Measurements from ENCODE around the gene UBA3. TPM values are rescaled to one million over a fixed set of nuclear protein-coding genes. Genes with fewer than 3 reads are reported as not detected.

UBA3 gene
- total RNA-seq, 1 experiment from 2014 or later = 47.1 TPM

- no peaks in the 10 kb centered on the region for H3K36me3 ChIP-seq (ENCODE audit: control insufficient read depth, insufficient read depth, low read length)
- ChIA-PET POLR2A (no interaction called here), CTCF (no interaction called here)
- H3K27ac ChIP-seq (ENCODE audit: low read length) = no peak overlapping the region
- TF ChIP-seq CTCF (IDR thresholded peaks at IDR 0.05) (no peak), TCF7L2 (IDR thresholded peaks at IDR 0.05; ENCODE audit: low read depth, low read length) (no peak), SIN3A (IDR thresholded peaks at IDR 0.05; ENCODE audit: borderline replicate concordance, insufficient read depth, low read depth, low read length) (no peak), REST (IDR thresholded peaks at IDR 0.05; ENCODE audit: insufficient read depth in 1 of 2, low read depth in 2 of 2, low read length in 1 of 2) (no peak), POLR2AphosphoS5 (IDR thresholded peaks at IDR 0.05; ENCODE audit: low read depth, low read length) (no peak)
- H3K9me3 ChIP-seq (ENCODE audit: control insufficient read depth, insufficient read depth, low read depth, low read length) = no peaks in the 10 kb centered on the region
- no peak for DNase-seq (ENCODE audit: low read depth, low spot score)
- intact Hi-C loops (cut with micrococcal nuclease; ENCODE audit: unreplicated experiment) (loop anchor here (10.0 kb wide), 2 partner anchors 296 to 816 kb away; no protein-coding TSS in a partner anchor), in situ Hi-C loops (cut with HindIII; ENCODE audit: low pct_unique_long_range_greater_than_20kb, low sequenced_read_pairs) (no loop called here)
- no peaks in the 10 kb centered on the region for H3K27me3 ChIP-seq (ENCODE audit: control insufficient read depth, insufficient read depth, low read length)
- no peak for ATAC-seq
- BruUV-seq (replicated peaks) = no TSS peak
- no peak overlapping the region for H3K4me3 ChIP-seq (ENCODE audit: low read depth in 2 of 2, low read length in 2 of 2)
- no peaks in the 10 kb centered on the region for H3K4me1 ChIP-seq (ENCODE audit: control insufficient read depth, insufficient read depth, low read length)
Measured at GRCh38 chr3:69128509-69128908, 48.3 kb upstream of the UBA3 start.

- Histone ChIP-seq H3K36me3 (ENCODE audit: control insufficient read depth, insufficient read depth, low read length) (no peaks in the 10 kb centered on the region), H3K27me3 (ENCODE audit: control insufficient read depth, insufficient read depth, low read length) (no peaks in the 10 kb centered on the region), H3K4me1 (ENCODE audit: control insufficient read depth, insufficient read depth, low read length) (no peaks in the 10 kb centered on the region), H3K27ac (ENCODE audit: low read length) (no peak overlapping the region), H3K9me3 (ENCODE audit: control insufficient read depth, insufficient read depth, low read depth, low read length) (no peaks in the 10 kb centered on the region), H3K4me3 (ENCODE audit: low read depth in 2 of 2, low read length in 2 of 2) (no peak overlapping the region)
- ChIA-PET CTCF (no interaction called here), POLR2A (no interaction called here)
- BruUV-seq (replicated peaks) = no TSS peak
- in situ Hi-C loops (cut with HindIII; ENCODE audit: low pct_unique_long_range_greater_than_20kb, low sequenced_read_pairs) (no loop called here), intact Hi-C loops (cut with micrococcal nuclease; ENCODE audit: unreplicated experiment) (loop anchor here (10.0 kb wide), 2 partner anchors 298 to 818 kb away; no protein-coding TSS in a partner anchor)
- no peak for TF ChIP-seq CTCF (IDR thresholded peaks at IDR 0.05)
- TF ChIP-seq REST (IDR thresholded peaks at IDR 0.05; ENCODE audit: insufficient read depth in 1 of 2, low read depth in 2 of 2, low read length in 1 of 2) = no peak
- TF ChIP-seq POLR2AphosphoS5 (IDR thresholded peaks at IDR 0.05; ENCODE audit: low read depth, low read length) = no peak
- no peak for TF ChIP-seq TCF7L2 (IDR thresholded peaks at IDR 0.05; ENCODE audit: low read depth, low read length)
- TF ChIP-seq SIN3A (IDR thresholded peaks at IDR 0.05; ENCODE audit: borderline replicate concordance, insufficient read depth, low read depth, low read length) = no peak
- no peak for DNase-seq (ENCODE audit: low read depth, low spot score)
- ATAC-seq = no peak
Measured at GRCh38 chr3:69126999-69127398, 46.8 kb upstream of the UBA3 start.
